VCaP (cell line): ENCODE results near the gene TACC3.

Source experiments
- H3K27ac ChIP-seq: fragments of 450-650 bp; 2 replicates; pipeline ENCODE4 v1.5.1; 2017
- TF ChIP-seq, protein P1 (sequence below): fragments of 450-650 bp; conservative IDR thresholded peaks from 2 replicates; pipeline ENCODE4 v1.5.1; 2017; ENCODE audit warnings: mild to moderate bottlenecking, moderate library complexity

TACC3 gene

DNA sequence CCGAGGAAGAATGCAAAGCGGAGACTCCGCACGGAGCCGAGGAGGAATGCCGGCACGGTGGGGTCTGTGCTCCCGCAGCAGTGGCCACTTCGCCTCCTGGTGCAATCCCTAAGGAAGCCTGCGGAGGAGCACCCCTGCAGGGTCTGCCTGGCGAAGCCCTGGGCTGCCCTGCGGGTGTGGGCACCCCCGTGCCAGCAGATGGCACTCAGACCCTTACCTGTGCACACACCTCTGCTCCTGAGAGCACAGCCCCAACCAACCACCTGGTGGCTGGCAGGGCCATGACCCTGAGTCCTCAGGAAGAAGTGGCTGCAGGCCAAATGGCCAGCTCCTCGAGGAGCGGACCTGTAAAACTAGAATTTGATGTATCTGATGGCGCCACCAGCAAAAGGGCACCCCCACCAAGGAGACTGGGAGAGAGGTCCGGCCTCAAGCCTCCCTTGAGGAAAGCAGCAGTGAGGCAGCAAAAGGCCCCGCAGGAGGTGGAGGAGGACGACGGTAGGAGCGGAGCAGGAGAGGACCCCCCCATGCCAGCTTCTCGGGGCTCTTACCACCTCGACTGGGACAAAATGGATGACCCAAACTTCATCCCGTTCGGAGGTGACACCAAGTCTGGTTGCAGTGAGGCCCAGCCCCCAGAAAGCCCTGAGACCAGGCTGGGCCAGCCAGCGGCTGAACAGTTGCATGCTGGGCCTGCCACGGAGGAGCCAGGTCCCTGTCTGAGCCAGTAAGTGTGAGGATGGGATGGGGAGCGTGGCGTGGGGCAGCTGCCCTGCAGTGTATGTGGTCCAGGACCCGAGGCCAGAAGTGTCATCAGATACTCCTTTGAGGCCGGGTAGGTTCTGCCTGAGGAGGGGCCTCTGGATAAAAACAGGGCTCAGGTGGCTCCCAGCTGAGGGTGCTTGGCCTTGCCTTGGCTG, 7.0 kb downstream of the TACC3 start:
- peak overlapping the region; percentile 45 for H3K27ac ChIP-seq
- TF ChIP-seq, protein P1, sequence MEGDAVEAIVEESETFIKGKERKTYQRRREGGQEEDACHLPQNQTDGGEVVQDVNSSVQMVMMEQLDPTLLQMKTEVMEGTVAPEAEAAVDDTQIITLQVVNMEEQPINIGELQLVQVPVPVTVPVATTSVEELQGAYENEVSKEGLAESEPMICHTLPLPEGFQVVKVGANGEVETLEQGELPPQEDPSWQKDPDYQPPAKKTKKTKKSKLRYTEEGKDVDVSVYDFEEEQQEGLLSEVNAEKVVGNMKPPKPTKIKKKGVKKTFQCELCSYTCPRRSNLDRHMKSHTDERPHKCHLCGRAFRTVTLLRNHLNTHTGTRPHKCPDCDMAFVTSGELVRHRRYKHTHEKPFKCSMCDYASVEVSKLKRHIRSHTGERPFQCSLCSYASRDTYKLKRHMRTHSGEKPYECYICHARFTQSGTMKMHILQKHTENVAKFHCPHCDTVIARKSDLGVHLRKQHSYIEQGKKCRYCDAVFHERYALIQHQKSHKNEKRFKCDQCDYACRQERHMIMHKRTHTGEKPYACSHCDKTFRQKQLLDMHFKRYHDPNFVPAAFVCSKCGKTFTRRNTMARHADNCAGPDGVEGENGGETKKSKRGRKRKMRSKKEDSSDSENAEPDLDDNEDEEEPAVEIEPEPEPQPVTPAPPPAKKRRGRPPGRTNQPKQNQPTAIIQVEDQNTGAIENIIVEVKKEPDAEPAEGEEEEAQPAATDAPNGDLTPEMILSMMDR: no peak; the same call in 1 of the 2 replicates

GRCh38 chr4:1730532-1731135, 9.3 kb downstream of the TACC3 start:
- H3K27ac ChIP-seq: no peak overlapping the region

DNA sequence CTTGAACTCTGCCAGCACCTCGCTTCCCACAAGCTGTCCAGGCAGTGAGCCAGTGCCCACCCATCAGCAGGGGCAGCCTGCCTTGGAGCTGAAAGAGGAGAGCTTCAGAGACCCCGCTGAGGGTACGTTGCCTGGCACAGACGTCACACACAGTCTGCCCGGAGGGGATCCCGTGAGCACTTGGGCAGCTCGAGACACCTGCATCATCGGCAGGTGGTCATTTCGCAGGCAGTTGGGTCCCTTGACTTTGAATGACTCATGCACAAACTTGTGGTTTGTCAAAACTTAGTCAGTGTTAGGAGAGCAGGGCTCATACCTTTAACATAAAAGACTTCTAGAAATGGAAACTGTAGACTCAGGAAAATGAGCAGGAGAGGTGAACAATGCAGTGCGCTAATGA, 9.9 kb downstream of the TACC3 start:
- TF ChIP-seq, protein P1: no peak

More at GRCh38 chr4:1730532-1731135, 9.3 kb downstream of the TACC3 start:
- TF ChIP-seq, protein P1: no peak

GRCh38 chr4:1732911-1733310, 11.6 kb downstream of the TACC3 start:
- TF ChIP-seq, protein P1: no peak
- H3K27ac ChIP-seq: no peak overlapping the region

More for the DNA sequence above, 9.9 kb downstream of the TACC3 start:
- H3K27ac ChIP-seq: no peak overlapping the region

DNA sequence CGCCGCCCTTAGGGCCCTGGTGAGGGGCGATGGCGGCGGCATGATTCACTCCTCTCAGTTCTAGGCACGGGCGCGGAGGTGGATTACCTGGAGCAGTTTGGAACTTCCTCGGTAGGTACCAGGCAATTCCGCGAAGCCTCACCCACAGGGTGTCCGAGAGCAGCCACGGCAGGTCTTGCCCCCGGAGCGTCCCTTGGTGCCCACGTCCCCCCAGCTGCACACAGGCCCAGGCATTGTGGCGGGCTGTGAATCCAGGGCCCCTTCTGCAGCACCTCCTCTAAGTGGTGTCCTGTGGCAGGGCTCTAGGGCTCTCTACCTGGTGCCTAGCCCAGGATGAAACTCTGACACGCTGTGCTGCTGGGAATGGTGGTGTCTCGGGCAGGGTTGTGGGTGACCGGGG, 13.9 kb downstream of the TACC3 start:
- no peak overlapping the region for H3K27ac ChIP-seq

DNA sequence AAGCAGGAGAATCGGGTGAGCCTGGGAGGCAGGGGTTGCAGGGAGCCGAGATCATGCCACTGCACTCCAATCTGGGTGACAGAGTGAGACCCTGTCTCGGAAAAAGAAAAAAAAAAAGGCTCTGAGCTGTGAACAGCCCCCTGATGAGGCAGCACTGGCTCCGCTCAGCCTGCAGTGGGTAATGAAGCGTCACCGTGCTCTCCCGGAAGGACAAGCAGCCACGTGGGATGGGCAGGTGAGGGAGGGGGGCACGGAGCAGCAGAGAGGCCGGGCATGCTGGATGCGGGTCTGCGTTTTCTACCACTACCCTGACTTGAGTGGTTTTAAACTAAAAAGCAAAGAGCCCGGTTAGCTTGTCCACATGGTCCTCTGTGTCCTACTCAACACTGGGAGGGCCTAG, 15.5 kb downstream of the TACC3 start:
- TF ChIP-seq, protein P1: no peak
- no peak overlapping the region for H3K27ac ChIP-seq

More for the DNA sequence above, 13.9 kb downstream of the TACC3 start:
- TF ChIP-seq, protein P1: no peak

GRCh38 chr4:1737666-1738065, 16.3 kb downstream of the TACC3 start:
- TF ChIP-seq, protein P1: no peak

More at GRCh38 chr4:1737666-1738065, 16.3 kb downstream of the TACC3 start:
- H3K27ac ChIP-seq: no peak overlapping the region
